Renal pelvis (tissue), 4 donors: ENCODE results near the gene ARID1B. TPM values are rescaled to one million over a fixed set of nuclear protein-coding genes. Genes with fewer than 3 reads are reported as not detected.

Experiments
- DNase-seq: peaks from one replicate; pipeline ENCODE4 v3.0.0-alpha.2; 2013
- polyA plus RNA-seq, 3 donors: library from polyadenylated mRNA; unstranded; fragments of 120-200 nt; gene quantifications; one replicate each; pipeline ENCODE4 v1.2.1, GENCODE V29; 2013; ENCODE audit not compliant: insufficient read length in 3 of 3

Gene ARID1B
- polyA plus RNA-seq, 3 donors, result 71.8 to 84.7 (median 78.8) TPM

DNA sequence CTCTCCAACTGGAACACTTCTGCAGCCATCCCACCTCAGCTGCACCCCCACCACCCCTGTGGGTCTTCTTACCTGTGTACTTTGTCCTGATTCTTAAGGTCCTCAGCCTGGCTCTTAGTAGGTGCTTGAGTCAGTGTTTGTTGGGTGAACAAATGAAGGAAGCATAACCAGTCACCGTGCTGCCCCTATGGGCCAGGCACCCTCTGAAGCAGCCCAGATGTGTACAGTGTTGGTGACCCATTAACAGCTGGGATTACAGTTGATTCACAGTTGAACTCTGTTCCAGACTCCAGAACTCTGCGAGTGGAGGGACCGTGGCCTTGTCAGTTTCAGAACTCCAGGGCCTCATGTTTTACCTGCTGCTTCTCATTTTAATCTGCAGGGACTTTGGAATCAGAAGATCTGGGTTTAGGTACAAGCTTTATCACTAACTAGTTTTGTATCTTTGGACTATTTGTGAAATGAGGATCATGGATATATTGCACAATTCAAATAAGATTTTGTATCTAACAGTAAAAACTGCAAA, 342.4 kb downstream of the ARID1B start:
- no peak for DNase-seq

DNA sequence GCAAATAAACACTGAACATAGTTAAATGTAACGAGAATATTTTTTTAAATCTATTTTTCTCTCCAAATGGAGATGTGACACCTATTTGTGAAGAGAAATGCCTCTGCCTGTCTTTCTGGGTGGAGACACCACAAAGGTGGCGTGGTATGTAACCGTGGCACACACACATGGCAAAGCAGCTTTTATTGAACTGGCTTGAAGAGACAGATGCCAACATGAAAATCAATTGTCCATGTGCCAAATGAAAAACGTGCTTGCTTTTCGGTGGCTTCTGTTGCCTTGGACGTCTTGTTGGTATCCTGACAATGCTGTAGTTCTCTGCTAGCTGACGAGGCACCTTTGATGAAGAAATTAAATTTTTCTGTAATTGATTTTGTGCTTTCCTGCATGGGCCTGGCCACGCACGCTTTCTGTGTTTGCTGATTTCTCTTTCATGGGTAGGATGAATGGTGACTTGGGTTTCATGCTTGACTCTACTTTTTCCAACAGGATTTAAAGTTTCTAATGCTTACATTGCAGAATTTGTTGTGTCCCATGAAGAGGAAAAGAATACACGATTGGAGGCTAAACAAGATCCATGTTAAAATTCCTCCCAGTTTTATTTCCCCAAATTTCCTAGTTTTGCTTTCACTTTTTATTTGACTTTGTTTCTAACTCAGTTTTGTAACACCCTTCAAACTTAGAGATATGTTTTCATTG, 343.5 kb downstream of the ARID1B start:
- no peak for DNase-seq

DNA sequence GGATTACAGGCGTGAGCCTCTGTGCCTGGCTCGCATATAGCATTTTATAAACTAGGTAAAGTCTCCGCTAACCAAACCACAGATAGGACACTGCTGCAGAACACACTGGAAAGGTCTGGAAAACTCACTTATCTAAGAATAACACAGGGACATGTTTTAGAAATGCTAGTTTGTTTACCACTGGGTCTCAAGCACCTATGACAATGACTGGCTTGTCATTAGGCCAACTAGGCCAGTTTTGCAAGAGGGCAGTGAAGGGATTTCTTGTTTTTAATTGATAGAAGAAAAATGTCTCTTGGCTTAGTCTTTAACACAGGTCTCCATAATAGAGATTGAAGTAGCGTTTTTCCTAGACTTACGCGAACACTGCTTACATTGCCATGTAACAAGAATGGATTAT, 344.7 kb downstream of the ARID1B start:
- DNase-seq, result no peak

DNA sequence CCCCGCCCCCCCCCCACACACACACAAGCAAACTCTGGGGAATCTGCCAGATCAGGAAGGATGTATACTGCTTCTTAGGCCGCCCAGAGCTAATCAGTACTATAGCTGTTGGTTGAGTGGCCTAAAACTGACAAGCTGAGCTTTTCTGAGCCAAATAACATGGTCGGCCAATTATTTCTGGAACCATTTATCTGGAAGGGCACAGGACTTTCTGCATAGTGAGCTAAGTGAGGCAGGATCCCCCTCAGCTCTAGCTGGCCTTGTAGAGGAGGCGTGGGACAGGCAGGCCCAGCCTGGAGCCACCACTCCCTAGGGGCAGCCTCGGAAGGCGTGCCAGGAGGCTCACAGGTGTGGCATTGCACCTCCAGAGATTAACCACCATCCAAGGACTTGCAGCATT, 346.1 kb downstream of the ARID1B start:
- no peak for DNase-seq

DNA sequence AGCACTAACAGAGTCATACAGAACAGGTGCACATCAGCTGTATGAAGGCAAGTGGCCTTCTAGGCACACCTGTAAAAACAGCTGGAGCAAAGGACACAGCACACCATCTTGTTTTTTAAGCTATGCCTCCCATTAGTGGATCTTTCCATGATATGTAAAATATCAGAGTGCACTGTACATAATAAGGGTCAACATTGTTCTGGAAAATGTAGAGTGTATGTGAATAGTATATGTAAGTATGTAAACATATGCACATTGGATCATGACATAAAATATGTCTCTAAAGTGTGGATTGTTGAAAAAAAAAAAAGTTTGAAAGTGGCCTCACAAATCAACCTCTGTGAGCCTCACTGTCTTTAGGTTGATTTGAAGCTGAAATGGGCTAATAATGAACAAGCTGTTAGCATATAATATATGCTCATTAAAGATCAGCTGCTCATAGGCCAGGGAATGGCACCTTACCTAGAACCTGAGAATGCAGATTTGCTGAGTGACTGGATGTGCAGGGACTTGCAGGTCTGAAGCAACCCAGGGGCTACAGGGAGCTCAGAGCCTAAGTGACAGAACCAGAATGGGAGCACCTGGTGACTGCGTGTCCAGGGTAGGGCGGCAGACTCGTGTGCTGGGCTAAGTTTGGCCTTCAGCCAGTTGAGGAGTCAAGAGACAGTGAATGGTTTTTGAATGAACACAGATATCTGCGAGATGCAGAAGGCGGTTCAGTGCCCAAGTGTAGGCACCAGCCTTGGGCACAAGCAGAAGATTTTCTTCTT, 347.5 kb downstream of the ARID1B start:
- no peak for DNase-seq

DNA sequence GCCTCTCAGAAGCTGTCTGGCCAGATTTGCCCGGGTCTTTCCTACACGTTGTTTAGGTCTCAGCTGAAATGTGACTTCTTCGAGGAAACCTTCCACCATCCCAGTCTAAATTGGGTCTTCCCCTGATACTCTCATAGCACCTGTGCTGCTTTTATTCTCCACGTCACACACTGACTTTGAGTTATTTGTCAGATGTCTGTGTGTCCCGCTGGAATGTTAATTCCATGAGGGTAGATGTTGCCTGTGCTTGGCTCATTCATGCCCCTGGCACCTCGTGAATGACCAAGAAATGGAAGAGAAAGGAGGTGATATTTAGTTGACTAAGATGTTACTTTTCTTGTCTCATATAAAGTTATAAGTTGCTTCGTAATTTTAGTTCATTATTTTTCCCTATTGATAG, 348.4 kb downstream of the ARID1B start:
- no peak for DNase-seq

DNA sequence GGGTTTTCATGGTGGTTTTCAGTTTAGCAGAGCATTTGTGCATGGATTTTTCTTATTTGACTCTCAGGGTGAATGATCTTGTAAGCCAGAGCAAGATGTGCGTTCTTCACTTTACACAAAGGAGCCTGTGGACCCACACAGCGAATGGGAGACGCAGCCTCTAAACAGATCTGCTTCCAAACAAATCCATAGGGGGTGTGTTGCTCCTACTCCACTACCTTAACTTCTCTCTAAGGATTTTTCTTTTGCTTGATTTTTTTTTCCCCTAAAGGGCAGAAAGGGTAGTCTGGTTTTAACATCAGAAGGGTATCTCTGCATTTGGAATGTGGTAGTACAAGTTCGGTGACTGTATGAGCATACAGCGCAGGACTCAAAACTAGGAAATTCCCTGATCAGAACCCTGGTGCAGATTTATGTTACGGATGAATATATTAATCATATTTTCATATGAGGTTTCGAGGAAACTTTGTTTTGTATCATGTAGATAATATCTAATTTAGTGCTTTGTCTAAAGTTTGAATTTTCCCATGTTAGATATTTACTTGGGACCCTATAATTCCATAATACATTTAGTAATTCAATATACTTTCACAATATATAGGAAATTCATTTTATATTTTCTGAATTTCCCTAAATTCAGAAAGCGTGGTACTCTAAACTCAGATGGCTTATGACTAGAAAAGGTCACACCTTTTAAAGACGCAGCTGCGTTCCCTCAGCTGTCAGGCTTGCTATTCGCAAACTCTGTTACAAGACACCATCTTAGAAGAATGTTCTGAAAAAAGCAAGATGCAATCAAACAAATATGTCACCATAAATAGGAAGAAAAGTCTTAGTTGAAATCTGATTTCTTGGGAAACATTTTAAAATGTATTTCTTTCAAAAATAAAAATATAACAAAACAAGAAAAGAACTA, 349.3 kb downstream of the ARID1B start:
- DNase-seq, result no peak

DNA sequence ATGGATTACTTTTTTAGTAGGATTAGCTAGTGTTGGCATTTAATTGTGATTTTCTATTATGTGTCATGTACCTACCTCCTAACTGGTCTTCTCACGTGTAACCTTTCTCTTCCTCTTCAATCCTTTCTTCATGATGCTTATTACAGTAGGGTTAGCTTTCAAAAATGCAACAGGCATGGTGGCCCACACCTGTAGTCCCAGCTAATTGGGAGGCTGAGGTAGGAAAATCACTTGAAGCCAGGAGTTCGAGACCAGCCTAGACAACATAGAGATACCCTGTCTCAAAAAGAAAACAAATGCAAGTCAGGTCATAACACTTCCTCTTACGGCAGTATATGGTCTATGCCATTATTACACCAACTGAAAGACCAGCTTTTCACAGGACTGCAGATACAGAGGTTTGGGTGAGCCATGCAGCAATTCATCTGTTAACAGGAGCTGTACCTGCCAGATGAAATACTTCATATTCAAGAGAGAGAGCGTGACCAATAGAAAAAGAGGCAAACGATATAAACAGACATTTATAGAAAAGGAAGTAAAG, 351.1 kb downstream of the ARID1B start:
- DNase-seq, result no peak

DNA sequence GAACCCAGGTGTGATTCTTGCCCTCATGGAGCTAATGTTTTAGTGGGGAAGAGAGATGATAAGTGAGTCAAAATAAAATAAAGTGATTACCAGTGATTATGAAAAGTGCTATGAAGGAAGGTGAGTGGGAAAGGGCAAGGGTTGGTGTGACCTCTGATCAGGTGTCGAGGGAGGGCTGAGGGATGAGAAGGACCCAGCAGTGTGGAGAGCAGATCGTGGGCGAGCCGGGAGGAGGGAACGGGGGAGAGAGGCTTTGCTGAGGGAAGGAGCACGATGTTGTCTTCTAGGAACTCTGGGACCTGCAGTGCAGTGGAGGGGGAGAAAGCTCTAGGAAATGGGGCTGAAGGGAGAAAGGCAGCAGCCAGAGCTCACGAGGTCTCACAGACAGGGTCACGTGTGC, 354.1 kb downstream of the ARID1B start:
- no peak for DNase-seq

DNA sequence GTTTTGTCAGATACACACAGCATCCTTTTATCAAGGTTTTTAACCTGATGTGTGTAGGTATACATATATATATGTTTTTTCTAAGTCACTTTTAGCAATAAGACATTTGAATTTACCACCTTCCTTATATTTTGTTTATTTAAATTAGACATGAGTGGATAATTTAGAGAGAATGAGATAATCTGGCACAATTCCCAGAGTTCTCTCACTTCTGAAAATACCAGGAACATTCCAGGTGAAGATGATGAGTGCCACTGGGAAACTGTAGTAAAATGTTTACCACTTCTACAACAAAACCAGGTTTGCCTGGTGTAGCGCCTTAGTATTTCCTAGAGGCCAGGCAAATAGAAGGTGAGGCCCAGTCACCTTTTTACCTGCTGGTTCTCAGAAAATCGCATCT, 356.7 kb downstream of the ARID1B start:
- DNase-seq, result no peak

DNA sequence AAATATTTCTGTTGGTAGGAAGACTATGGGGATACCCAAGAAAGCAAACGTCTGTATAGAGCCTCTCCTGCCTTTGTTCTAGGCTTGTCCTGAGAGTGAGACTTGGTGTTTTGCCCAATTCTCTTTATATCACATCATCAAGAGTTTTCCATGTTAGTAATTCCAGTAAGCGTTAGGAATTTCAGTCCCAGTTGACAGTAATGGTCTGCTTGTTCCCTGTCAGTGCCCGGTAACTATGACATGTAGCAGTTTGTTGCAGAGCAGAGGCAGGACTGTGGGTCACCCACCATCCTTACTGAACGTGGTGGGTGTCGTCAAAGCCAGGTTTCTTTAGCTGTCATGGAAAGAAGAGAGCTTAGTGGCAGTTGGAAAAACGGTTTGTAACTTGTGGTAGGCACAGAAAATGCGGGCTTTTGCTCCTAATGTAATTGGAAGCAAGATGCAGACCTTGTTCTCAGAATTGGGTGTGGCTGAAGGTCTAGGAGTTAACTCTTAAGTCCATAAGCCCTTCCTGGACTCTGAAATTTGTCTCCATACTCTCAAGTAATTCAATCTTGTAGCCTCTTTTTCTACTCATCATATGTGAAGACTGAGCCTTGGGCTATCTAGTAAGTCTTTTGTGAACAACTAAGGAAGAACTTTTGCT, 357.3 kb downstream of the ARID1B start:
- DNase-seq, result no peak

DNA sequence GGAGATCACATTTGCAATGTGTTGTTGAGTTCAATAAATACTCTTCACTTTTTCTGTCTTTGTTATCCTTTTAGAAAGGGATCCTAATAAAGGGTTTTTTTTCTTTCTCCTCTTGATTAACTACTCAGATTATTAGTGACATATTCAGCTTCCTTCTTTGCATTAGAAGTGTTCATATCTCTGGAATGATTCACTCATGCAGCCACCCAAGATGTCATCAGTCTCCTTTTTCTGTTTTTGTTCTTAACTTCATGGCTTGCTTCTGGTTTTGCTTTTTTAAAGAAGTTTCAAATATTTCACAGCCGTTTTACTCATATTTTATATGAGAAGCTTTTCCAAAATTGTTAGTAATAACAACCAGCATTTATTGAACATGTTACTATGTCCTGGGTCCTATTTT, 358.5 kb downstream of the ARID1B start:
- DNase-seq, result no peak

DNA sequence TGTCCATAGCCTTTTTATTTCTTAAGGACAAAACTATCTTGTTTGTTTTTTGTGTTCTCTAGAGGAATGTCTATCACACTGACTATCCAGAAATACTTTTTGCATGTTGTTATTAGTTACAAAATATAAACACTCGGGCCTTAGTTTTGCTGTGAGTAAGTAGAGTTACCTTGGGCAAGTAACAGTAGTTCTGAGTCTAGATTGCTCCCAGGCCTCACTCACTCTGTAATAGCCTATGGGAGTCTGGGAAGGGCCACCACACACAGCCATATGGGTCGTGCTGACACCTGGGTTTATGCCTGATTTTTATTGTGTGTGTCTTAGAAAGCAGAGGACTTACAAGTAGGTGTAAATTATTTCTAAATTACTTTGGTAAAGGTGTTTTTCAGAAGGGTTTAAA, 360.3 kb downstream of the ARID1B start:
- DNase-seq, result no peak

DNA sequence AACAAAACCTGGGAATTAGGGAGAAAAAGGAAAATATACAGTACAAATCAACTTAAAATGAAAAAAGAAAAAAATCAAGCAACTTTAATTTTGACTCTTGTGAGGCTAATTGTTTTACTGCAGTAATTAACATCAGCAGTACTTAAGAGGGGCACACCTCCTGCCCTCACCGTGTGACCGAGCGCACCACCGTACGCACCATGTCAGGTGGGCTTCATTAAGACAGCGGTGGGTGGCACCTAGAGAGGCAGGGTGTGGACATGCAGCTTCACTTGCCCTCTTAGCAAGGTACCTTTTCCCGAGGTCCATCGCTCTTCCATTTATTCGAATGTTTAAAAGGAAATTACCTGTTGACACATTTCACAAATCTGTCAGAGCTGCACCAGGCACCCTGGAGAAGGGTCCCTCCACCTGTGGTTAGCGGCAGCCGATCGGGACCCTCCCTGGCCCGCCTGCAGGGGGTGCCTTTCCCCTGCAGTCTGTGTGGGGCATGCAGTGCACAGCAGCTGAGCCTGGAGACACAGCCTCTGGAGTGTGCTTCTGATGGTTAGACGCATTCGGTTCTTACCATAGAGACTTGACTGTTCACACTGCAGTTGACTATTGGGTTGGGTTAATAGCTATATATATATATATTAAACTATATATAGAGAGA, 362.0 kb downstream of the ARID1B start:
- no peak for DNase-seq

DNA sequence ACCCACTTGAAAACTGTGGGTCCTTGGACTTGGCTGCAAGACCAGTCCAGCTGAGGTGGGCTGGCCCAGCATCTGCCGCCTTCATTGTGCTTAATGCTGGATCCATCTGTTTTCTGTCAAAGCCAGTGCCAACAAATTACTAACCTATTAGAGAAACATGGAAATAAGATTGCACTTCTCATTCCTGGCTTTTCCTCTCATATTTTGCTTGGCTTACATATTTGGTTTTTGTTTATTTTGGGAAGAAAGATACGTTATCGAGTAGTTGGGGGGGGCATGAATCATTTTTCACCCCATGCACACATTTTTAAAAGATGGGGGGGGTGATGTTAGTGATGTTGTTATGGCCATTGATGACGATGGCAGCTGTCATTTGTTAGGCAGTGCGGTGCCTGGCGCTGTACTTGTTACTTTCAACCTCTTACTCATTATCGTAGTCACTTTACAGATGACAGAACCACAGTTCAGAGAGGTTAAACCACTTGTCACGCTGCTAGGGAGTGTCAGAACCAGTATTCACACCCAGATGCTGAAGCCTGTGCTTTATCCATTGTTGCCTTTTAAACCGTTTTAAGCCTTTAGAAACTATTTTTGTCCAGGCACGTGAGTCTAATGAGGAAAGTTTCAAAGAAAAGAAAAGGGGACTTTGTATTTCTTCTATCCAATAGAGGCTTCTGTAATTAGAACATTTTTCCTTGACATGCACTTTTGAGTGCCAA, 366.2 kb downstream of the ARID1B start:
- no peak for DNase-seq

DNA sequence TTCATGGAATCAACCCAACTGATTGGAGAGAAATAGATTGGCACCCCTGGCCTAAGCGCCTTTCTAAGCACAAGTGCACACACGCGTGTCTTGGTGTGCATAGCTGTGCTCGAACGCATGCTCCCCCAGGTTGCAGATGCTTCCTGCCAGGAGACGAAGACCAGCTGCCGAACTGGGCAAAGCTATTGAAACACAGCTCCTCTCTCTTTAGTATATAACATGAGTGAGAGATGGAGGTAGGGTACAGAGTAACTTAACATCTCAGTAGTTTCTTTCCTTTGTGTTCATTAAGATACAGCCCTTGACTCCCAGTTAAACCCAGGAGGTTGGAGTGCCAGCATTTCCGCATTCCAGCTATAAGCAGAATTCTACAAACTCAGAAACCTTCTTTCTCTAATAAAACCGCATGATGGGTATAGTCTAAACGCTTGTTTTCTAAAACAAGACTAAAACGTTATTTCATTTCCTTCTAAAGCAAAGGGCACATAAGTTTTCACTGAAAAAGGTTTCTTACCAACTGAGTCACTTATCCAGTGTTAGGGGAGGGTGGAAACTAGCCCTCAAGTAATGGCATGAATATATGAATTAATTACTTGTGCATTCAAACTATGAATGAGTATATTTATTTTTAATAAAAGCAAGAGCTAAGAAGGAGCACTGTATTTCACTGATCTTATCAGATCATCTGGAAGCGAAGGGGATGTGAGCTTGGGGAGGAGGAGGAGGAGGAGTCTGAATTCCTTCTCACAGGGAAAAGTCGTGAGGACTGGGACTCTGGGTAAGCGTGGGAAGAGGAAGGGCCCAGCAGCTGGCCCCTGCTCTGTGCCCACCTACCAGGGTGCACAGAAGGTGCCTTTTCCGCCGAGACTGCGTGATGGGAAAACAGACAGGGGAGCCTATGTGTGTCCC, 367.0 kb downstream of the ARID1B start:
- no peak for DNase-seq

DNA sequence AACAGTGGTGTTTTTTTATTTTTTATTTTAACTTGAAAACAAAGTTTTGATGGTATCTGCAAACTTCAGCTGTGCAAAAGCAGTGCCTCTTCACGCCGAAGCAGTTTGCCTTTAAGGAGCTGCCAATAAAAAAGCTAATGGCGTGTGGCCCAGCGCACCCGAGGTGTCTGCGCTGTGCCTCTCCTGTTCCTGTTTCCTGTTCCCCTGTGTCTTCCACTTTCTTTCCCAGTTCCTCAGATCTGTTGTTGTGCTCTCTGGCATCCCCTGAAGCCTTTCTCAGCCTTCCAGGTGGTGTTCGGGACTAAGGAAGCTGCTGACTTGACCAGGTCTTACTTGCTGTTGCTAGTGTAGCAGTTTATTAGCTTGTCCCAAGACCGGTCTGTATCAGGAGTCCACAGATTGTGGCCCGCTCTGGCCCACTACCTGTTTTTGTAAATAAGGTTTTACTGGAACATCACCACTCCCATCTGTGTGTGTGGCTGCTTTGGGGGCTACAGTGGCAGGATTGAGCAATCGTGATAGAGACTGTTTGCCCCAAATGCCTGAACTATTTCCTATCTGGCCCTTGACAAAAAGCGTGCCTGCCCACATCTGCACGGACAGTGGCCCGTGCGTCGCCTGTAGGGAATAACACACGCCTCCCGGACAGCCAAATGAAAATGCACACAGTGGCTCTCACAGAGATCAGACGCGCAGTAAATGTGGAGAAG, 367.8 kb downstream of the ARID1B start:
- DNase-seq, result no peak

DNA sequence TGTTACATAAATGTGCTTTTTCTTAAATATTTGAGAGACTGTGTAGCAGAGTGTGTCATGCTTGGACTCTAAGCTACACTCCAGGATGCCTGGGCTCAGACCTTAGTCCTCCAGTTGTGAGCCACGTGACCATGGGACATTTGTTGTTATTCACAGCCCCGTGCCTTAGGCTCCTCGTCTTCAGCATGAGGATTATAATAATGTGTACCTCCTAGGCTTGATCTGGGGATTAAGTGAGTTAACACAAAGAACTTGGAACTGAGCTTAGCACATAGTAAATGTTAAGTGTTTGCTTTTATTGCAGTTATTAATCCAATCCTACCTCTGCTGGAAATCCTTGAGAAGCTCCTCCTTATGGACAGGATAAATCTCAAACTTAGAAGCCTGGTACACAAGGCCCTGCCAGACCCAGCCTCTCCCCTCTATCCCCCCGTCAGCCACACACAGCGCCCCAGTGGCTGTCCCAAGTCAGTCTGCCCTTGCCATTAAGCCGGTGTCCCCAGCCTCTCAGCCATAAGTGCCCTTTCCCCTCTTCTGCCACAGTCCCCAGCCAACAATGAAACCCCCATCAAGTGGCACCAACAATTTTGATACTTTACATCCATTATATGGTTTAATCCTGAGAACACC, 368.6 kb downstream of the ARID1B start:
- DNase-seq, result no peak
